ENCODE data around the gene ZFYVE27. TPM values are rescaled to one million over a fixed set of nuclear protein-coding genes. Genes with fewer than 3 reads are reported as not detected.

The ZFYVE27 gene
- total and polyA plus RNA-seq, 7 donors = 7.2 to 42.2 (median 11.0) TPM

GRCh38 chr10:97733256-97733655 lies 3.7 kb upstream of the ZFYVE27 start:
- Histone ChIP-seq H3K4me3 (no peak overlapping the region), H3K4me1 (peaks cover 0 to 20% (median 12%) of the 10 kb centered on the region in 4 donors), H3K27me3 (no peaks in the 10 kb centered on the region), H3K27ac (no peak overlapping the region), H3K9me3 (no peaks in the 10 kb centered on the region), H3K36me3 (no peaks in the 10 kb centered on the region)
- 87 to 91% methylated on average over 5 of the region's 5 CpGs for WGBS, 2 donors
- TF ChIP-seq POLR2AphosphoS5 (IDR thresholded peaks at IDR 0.05) (no peak), POLR2A (IDR thresholded peaks at IDR 0.05) (no peak), CTCF (IDR thresholded peaks at IDR 0.05) (no peak), EP300 (IDR thresholded peaks at IDR 0.05) (no peak)
- intact Hi-C loops (cut with DNase I) = no loop called here
- DNase-seq = no peak

- DNase-seq = no peak
- Histone ChIP-seq H3K27me3 (no peaks in the 10 kb centered on the region), H3K4me1 (peaks cover 0 to 25% (median 19%) of the 10 kb centered on the region in 4 donors), H3K36me3 (peaks cover 0 to 7% (median 0%) of the 10 kb centered on the region in 4 donors), H3K4me3 (no peak overlapping the region), H3K9me3 (no peaks in the 10 kb centered on the region), H3K27ac (no peak overlapping the region)
- TF ChIP-seq POLR2A (IDR thresholded peaks at IDR 0.05) = no peak
- TF ChIP-seq EP300 (IDR thresholded peaks at IDR 0.05) = no peak
- no peak for TF ChIP-seq CTCF (IDR thresholded peaks at IDR 0.05)
- TF ChIP-seq POLR2AphosphoS5 (IDR thresholded peaks at IDR 0.05) = no peak
- intact Hi-C loops (cut with DNase I) = no loop called here
- 88 to 89% methylated on average over 6 of the region's 6 CpGs for WGBS, 2 donors
Measured at GRCh38 chr10:97734021-97734420, 2.9 kb upstream of the ZFYVE27 start.

GRCh38 chr10:97736403-97736901 lies 476 bp upstream of the ZFYVE27 start:
- Histone ChIP-seq H3K27me3 (no peaks in the 10 kb centered on the region), H3K9me3 (no peaks in the 10 kb centered on the region), H3K4me3 (peak overlapping the region in 3 of 4 donors; percentile 71 to 96 (median 81)), H3K4me1 (peaks cover 0 to 26% (median 19%) of the 10 kb centered on the region in 4 donors), H3K36me3 (peaks cover 0 to 28% (median 0%) of the 10 kb centered on the region in 4 donors), H3K27ac (peak overlapping the region; percentile 87 to 98 (median 90))
- no peak for TF ChIP-seq CTCF (IDR thresholded peaks at IDR 0.05)
- TF ChIP-seq EP300 (IDR thresholded peaks at IDR 0.05) = no peak
- no peak for TF ChIP-seq POLR2AphosphoS5 (IDR thresholded peaks at IDR 0.05)
- TF ChIP-seq POLR2A (IDR thresholded peaks at IDR 0.05) = no peak
- no peak for DNase-seq
- WGBS, 2 donors = 70 to 77% methylated on average over 13 of the region's 13 CpGs
- intact Hi-C loops (cut with DNase I) = no loop called here

- peaks cover 0 to 38% (median 0%) of the 10 kb centered on the region in 4 donors for H3K36me3 ChIP-seq
- H3K4me1 ChIP-seq = peaks cover 0 to 23% (median 16%) of the 10 kb centered on the region in 4 donors
- no peaks in the 10 kb centered on the region for H3K9me3 ChIP-seq
- TF ChIP-seq POLR2AphosphoS5 (IDR thresholded peaks at IDR 0.05) = no peak
- TF ChIP-seq EP300 (IDR thresholded peaks at IDR 0.05) = no peak
- TF ChIP-seq CTCF (IDR thresholded peaks at IDR 0.05) = no peak
- TF ChIP-seq POLR2A (IDR thresholded peaks at IDR 0.05) = no peak
- DNase-seq = no peak
- intact Hi-C loops (cut with DNase I) = no loop called here
- no peaks in the 10 kb centered on the region for H3K27me3 ChIP-seq
- 32 to 39% methylated on average over 14 of the region's 14 CpGs for WGBS, 2 donors
- H3K4me3 ChIP-seq = peak overlapping the region; percentile 71 to 96 (median 88)
- peak overlapping the region; percentile 87 to 98 (median 90) for H3K27ac ChIP-seq
Measured at GRCh38 chr10:97737770-97738265, 890 bp downstream of the ZFYVE27 start.

Measured in sigmoid colon (tissue), 7 donors.